ENCODE results near the gene MEGF6.

MEGF6 gene

GRCh38 chr1:3479511-3480368, 131.6 kb downstream of the MEGF6 start:
- Mint-ChIP-seq H3K4me3 (no peak overlapping the region), H3K27ac (no peak overlapping the region)
- ATAC-seq (replicated peaks), result no peak

GRCh38 chr1:3478187-3478586, 133.1 kb downstream of the MEGF6 start:
- peaks cover 4 to 5% of the 10 kb centered on the region in 2 donors for H3K27me3 Mint-ChIP-seq
- ATAC-seq (replicated peaks) (no peak), DNase-seq (no peak)
- H3K4me1 Mint-ChIP-seq, result no peaks in the 10 kb centered on the region
- no peak overlapping the region for H3K27ac Mint-ChIP-seq
- no peak overlapping the region for H3K4me3 Mint-ChIP-seq
- H3K9me3 Mint-ChIP-seq, result no peaks in the 10 kb centered on the region
- H3K36me3 Mint-ChIP-seq, result no peaks in the 10 kb centered on the region

More at GRCh38 chr1:3479511-3480368, 131.6 kb downstream of the MEGF6 start:
- H3K4me1 Mint-ChIP-seq, result peaks cover 2 to 7% of the 10 kb centered on the region in 2 donors
- no peaks in the 10 kb centered on the region for H3K9me3 Mint-ChIP-seq
- no peaks in the 10 kb centered on the region for H3K36me3 Mint-ChIP-seq
- peaks cover 12 to 15% of the 10 kb centered on the region in 2 donors for H3K27me3 Mint-ChIP-seq
- no peak for DNase-seq

- H3K9me3 Mint-ChIP-seq, result no peaks in the 10 kb centered on the region
- ATAC-seq (replicated peaks) (no peak), DNase-seq (no peak)
- peaks cover 4 to 5% of the 10 kb centered on the region in 2 donors for H3K27me3 Mint-ChIP-seq
- no peaks in the 10 kb centered on the region for H3K36me3 Mint-ChIP-seq
- no peaks in the 10 kb centered on the region for H3K4me1 Mint-ChIP-seq
- no peak overlapping the region for H3K4me3 Mint-ChIP-seq
- H3K27ac Mint-ChIP-seq, result no peak overlapping the region
Observed at GRCh38 chr1:3477241-3477995, 133.9 kb downstream of the MEGF6 start.

GRCh38 chr1:3476666-3477065, 134.6 kb downstream of the MEGF6 start:
- Mint-ChIP-seq H3K27me3 (peaks cover 3 to 5% of the 10 kb centered on the region in 2 donors), H3K36me3 (no peaks in the 10 kb centered on the region), H3K4me3 (no peak overlapping the region), H3K9me3 (no peaks in the 10 kb centered on the region), H3K4me1 (no peaks in the 10 kb centered on the region), H3K27ac (no peak overlapping the region)
- ATAC-seq (replicated peaks), result no peak
- no peak for DNase-seq

GRCh38 chr1:3475839-3476573, 135.3 kb downstream of the MEGF6 start:
- H3K4me3 Mint-ChIP-seq, result no peak overlapping the region
- ATAC-seq (replicated peaks) (no peak), DNase-seq (no peak)
- no peaks in the 10 kb centered on the region for H3K4me1 Mint-ChIP-seq
- no peak overlapping the region for H3K27ac Mint-ChIP-seq
- H3K9me3 Mint-ChIP-seq, result no peaks in the 10 kb centered on the region
- H3K36me3 Mint-ChIP-seq, result no peaks in the 10 kb centered on the region
- peaks cover 0 to 5% of the 10 kb centered on the region in 2 donors for H3K27me3 Mint-ChIP-seq

- H3K4me3 Mint-ChIP-seq, result no peak overlapping the region
- no peaks in the 10 kb centered on the region for H3K36me3 Mint-ChIP-seq
- H3K27me3 Mint-ChIP-seq, result peaks cover 0 to 9% of the 10 kb centered on the region in 2 donors
- peaks cover 0 to 6% of the 10 kb centered on the region in 2 donors for H3K9me3 Mint-ChIP-seq
- DNase-seq (no peak), ATAC-seq (replicated peaks) (no peak)
- H3K4me1 Mint-ChIP-seq, result peaks cover 0 to 10% of the 10 kb centered on the region in 2 donors
- H3K27ac Mint-ChIP-seq, result no peak overlapping the region
Observed at GRCh38 chr1:3474421-3474820, 136.9 kb downstream of the MEGF6 start.

GRCh38 chr1:3474016-3474415, 137.3 kb downstream of the MEGF6 start:
- Mint-ChIP-seq H3K4me3 (no peak overlapping the region), H3K27me3 (peaks cover 0 to 9% of the 10 kb centered on the region in 2 donors), H3K9me3 (peaks cover 0 to 6% of the 10 kb centered on the region in 2 donors), H3K27ac (no peak overlapping the region), H3K4me1 (peaks cover 0 to 10% of the 10 kb centered on the region in 2 donors), H3K36me3 (no peaks in the 10 kb centered on the region)
- ATAC-seq (replicated peaks) (peak in 1 of 2 donors; percentile 3), DNase-seq (no peak)

- DNase-seq, result no peak
- peaks cover 0 to 6% of the 10 kb centered on the region in 2 donors for H3K9me3 Mint-ChIP-seq
- no peak overlapping the region for H3K4me3 Mint-ChIP-seq
- H3K4me1 Mint-ChIP-seq, result peaks cover 0 to 10% of the 10 kb centered on the region in 2 donors
- peaks cover 0 to 9% of the 10 kb centered on the region in 2 donors for H3K27me3 Mint-ChIP-seq
- no peaks in the 10 kb centered on the region for H3K36me3 Mint-ChIP-seq
- no peak for ATAC-seq (replicated peaks)
- no peak overlapping the region for H3K27ac Mint-ChIP-seq
Observed at GRCh38 chr1:3473381-3473844, 137.9 kb downstream of the MEGF6 start.

- no peak overlapping the region for H3K4me3 Mint-ChIP-seq
- H3K9me3 Mint-ChIP-seq, result peaks cover 0 to 6% of the 10 kb centered on the region in 2 donors
- DNase-seq (no peak), ATAC-seq (replicated peaks) (no peak)
- H3K4me1 Mint-ChIP-seq, result peaks cover 0 to 10% of the 10 kb centered on the region in 2 donors
- no peak overlapping the region for H3K27ac Mint-ChIP-seq
- peaks cover 0 to 9% of the 10 kb centered on the region in 2 donors for H3K27me3 Mint-ChIP-seq
- no peaks in the 10 kb centered on the region for H3K36me3 Mint-ChIP-seq
Observed at GRCh38 chr1:3472906-3473305, 138.4 kb downstream of the MEGF6 start.

GRCh38 chr1:3472088-3472850, 139.0 kb downstream of the MEGF6 start:
- peaks cover 0 to 11% of the 10 kb centered on the region in 2 donors for H3K4me1 Mint-ChIP-seq
- peaks cover 0 to 5% of the 10 kb centered on the region in 2 donors for H3K27me3 Mint-ChIP-seq
- DNase-seq, result no peak
- H3K9me3 Mint-ChIP-seq, result peaks cover 0 to 6% of the 10 kb centered on the region in 2 donors
- H3K27ac Mint-ChIP-seq, result no peak overlapping the region
- no peaks in the 10 kb centered on the region for H3K36me3 Mint-ChIP-seq
- ATAC-seq (replicated peaks), result no peak
- H3K4me3 Mint-ChIP-seq, result no peak overlapping the region

GRCh38 chr1:3471356-3472087, 139.8 kb downstream of the MEGF6 start:
- H3K27me3 Mint-ChIP-seq, result peaks cover 0 to 5% of the 10 kb centered on the region in 2 donors
- ATAC-seq (replicated peaks), result no peak
- H3K4me1 Mint-ChIP-seq, result peaks cover 0 to 11% of the 10 kb centered on the region in 2 donors
- no peak for DNase-seq
- H3K27ac Mint-ChIP-seq, result no peak overlapping the region
- peaks cover 0 to 6% of the 10 kb centered on the region in 2 donors for H3K9me3 Mint-ChIP-seq
- no peaks in the 10 kb centered on the region for H3K36me3 Mint-ChIP-seq
- no peak overlapping the region for H3K4me3 Mint-ChIP-seq

GRCh38 chr1:3470650-3471355, 140.5 kb downstream of the MEGF6 start:
- Mint-ChIP-seq H3K36me3 (no peaks in the 10 kb centered on the region), H3K27ac (no peak overlapping the region), H3K27me3 (peaks cover 3 to 6% of the 10 kb centered on the region in 2 donors), H3K4me1 (peaks cover 3 to 13% of the 10 kb centered on the region in 2 donors), H3K9me3 (peaks cover 0 to 6% of the 10 kb centered on the region in 2 donors), H3K4me3 (no peak overlapping the region)
- DNase-seq (no peak), ATAC-seq (replicated peaks) (peak in 1 of 2 donors; percentile 33)
